ENCODE results near the gene UBE2A. TPM values are rescaled to one million over a fixed set of nuclear protein-coding genes. Genes with fewer than 3 reads are reported as not detected.

Gene UBE2A
- total RNA-seq, 2 donors from 2014 or later: 30.2 to 31.9 TPM

GRCh38 chrX:119549327-119550016 is 24.9 kb upstream of the UBE2A start:
- H3K27me3 ChIP-seq: no peaks in the 10 kb centered on the region
- H3K27ac ChIP-seq: no peak overlapping the region
- H3K4me3 ChIP-seq: no peak overlapping the region
- DNase-seq (ENCODE audit: low spot score): no peak
- no peaks in the 10 kb centered on the region for H3K36me3 ChIP-seq
- no peaks in the 10 kb centered on the region for H3K4me1 ChIP-seq
- H3K9me3 ChIP-seq: no peaks in the 10 kb centered on the region
- TF ChIP-seq, protein P1, sequence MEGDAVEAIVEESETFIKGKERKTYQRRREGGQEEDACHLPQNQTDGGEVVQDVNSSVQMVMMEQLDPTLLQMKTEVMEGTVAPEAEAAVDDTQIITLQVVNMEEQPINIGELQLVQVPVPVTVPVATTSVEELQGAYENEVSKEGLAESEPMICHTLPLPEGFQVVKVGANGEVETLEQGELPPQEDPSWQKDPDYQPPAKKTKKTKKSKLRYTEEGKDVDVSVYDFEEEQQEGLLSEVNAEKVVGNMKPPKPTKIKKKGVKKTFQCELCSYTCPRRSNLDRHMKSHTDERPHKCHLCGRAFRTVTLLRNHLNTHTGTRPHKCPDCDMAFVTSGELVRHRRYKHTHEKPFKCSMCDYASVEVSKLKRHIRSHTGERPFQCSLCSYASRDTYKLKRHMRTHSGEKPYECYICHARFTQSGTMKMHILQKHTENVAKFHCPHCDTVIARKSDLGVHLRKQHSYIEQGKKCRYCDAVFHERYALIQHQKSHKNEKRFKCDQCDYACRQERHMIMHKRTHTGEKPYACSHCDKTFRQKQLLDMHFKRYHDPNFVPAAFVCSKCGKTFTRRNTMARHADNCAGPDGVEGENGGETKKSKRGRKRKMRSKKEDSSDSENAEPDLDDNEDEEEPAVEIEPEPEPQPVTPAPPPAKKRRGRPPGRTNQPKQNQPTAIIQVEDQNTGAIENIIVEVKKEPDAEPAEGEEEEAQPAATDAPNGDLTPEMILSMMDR (IDR thresholded peaks at IDR 0.05): no peak

DNA sequence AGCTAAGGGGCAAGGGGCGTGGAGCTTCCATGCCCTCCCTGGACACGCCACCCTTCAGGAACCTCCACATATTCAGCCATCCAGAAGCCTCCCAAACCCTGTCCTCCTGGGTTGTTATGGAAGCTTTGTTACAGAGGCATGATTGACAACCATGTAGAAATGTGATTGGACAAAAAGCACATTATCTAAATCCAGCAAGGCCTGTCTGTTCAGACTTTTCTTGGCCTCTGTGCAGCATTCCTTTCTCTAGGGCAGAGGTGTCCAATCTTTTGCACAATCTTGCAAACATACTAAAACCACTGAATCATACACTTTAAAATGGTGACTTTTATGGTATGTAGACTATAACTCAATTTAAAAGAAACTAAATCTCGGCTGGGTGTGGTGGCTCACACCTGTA is 21.9 kb upstream of the UBE2A start:
- no peak overlapping the region for H3K4me3 ChIP-seq
- H3K27me3 ChIP-seq: no peaks in the 10 kb centered on the region
- no peaks in the 10 kb centered on the region for H3K4me1 ChIP-seq
- H3K27ac ChIP-seq: no peak overlapping the region
- no peak for DNase-seq (ENCODE audit: low spot score)
- TF ChIP-seq, protein P1 (IDR thresholded peaks at IDR 0.05): no peak
- no peaks in the 10 kb centered on the region for H3K9me3 ChIP-seq
- H3K36me3 ChIP-seq: no peaks in the 10 kb centered on the region

DNA sequence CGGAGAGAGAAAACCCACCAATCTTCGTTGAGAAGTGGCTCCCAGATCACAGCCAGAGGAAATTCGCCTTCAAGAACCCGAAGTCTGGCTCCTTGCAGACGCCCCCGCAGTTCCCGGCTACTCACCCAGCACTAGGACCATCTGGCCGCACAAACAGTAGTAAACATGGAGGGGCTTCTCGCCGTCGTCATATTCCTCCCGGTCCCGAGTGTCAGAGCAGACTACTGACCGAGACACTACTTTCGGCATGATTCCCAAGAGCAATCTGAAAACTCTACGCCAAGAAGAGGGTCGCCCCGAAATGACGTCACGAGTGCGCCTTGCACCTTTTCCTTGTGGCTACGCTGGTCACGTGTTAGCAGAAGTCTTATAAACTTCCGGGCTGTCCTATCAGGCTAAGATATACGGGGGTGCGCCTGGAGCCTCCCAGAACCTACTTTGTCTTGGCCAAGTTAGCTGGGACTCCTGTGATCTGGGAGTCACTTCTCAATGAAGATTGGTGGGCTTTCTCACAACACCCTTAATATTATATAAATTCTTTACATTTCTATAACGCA is 9.2 kb upstream of the UBE2A start, which contains the start of gene STEEP1:
STEEP1 (minus strand) TSS at position 303 of the 557 bp plus-strand sequence; CDS start at position 249, 54 bp downstream.
- Histone ChIP-seq H3K4me3 (peak within 1 kb of the TSS; percentile 56 to 61), H3K27me3 (no peaks in the 10 kb centered on the region), H3K9me3 (no peaks in the 10 kb centered on the region), H3K4me1 (peaks cover 0 to 7% of the 10 kb centered on the region in 2 donors), H3K36me3 (no peaks in the 10 kb centered on the region), H3K27ac (peak within 1 kb of the TSS; percentile 64 to 70)
- peak; percentile 93 for DNase-seq (ENCODE audit: low spot score)
- TF ChIP-seq, protein P1 (IDR thresholded peaks at IDR 0.05): no peak

DNA sequence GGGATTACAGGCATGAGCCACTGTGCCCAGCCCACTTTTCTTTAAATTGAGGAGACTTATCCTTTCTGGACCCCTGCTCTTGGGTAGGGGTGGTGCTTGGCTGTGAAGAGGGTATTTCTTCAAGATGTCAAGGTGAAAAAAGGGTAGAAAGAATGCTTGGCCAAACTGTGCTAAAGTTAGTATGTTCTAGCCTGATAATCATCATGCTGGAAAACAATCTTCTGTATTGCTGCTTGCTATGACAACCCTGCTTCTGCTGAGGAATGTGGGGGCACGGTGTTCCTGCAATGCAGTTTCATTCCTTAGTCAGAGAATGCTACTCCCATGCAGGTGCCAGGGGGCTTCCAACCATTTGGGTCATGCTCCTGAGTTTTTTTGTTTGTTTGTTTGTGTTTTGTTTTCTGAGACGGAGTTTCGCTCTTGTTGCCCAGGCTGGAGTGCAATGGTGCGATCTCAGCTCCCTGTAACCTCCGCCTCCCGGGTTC is 4.0 kb upstream of the UBE2A start:
- H3K4me3 ChIP-seq: no peak overlapping the region

DNA sequence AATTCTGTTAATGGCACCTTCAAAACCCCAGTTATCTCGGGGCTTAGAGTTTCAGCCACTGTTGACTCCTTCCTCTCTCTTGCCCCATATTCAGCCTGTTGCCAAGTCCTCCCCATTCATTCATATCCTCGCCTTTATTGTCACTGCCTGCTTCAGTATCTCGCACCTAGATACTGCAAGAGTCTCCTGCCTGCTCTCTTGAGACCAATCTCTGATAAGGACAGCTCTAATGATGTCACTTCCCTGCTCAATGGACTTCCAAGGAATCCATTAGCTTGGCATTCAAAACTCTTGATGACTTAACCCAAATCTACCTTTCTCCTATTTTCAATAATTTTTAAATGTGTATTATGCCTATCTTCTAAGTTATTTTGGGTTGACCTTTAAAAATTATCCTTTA is 1.1 kb upstream of the UBE2A start:
- no peak for DNase-seq (ENCODE audit: low spot score)
- H3K9me3 ChIP-seq: no peaks in the 10 kb centered on the region
- H3K27ac ChIP-seq: peak overlapping the region; percentile 90 to 95
- H3K36me3 ChIP-seq: no peaks in the 10 kb centered on the region
- no peaks in the 10 kb centered on the region for H3K27me3 ChIP-seq
- TF ChIP-seq, protein P1 (IDR thresholded peaks at IDR 0.05): no peak
- H3K4me1 ChIP-seq: peaks cover 0 to 5% of the 10 kb centered on the region in 2 donors
- peak overlapping the region in 1 of 2 donors; percentile 59 for H3K4me3 ChIP-seq

More for the DNA sequence above, 4.0 kb upstream of the UBE2A start:
- TF ChIP-seq, protein P1 (IDR thresholded peaks at IDR 0.05): no peak
- DNase-seq (ENCODE audit: low spot score): no peak
- peaks cover 0 to 5% of the 10 kb centered on the region in 2 donors for H3K4me1 ChIP-seq
- H3K36me3 ChIP-seq: no peaks in the 10 kb centered on the region
- H3K9me3 ChIP-seq: no peaks in the 10 kb centered on the region
- no peak overlapping the region for H3K27ac ChIP-seq
- no peaks in the 10 kb centered on the region for H3K27me3 ChIP-seq
